MM.1S (cell line): ENCODE results near the gene CELF4.

Source experiments
- DNase-seq: peaks from one replicate; pipeline ENCODE4 v3.0.0-alpha.2; 2015
- H2AFZ ChIP-seq: fragments of 300-600 bp; sonication (generic); 2 replicates; pipeline ENCODE4 v1.6.0; 2016; ENCODE audit warnings: antibody characterized with exemption, low read length
- H3F3A ChIP-seq: fragments of 300-600 bp; sonication (generic); 2 replicates; pipeline ENCODE4 v1.6.1; 2016; ENCODE audit warnings: mild to moderate bottlenecking, antibody characterized with exemption, low read length, moderate library complexity, mixed read lengths; ENCODE audit not compliant: insufficient read depth
- H3K27ac ChIP-seq: fragments of 300-600 bp; sonication (generic); 2 replicates; pipeline ENCODE4 v1.5.1; 2016; ENCODE audit warnings: mild to moderate bottlenecking, low read length
- H3K27me3 ChIP-seq: fragments of 300-600 bp; sonication (generic); replicated peaks from 2 replicates; pipeline ENCODE4 v1.6.0; 2016; ENCODE audit warnings: low read length; ENCODE audit not compliant: insufficient read depth
- H3K36me3 ChIP-seq: fragments of 300-600 bp; sonication (generic); replicated peaks from 2 replicates; pipeline ENCODE4 v1.6.1; 2016; ENCODE audit warnings: mild to moderate bottlenecking, low read length, mixed read lengths; ENCODE audit not compliant: insufficient read depth
- H3K4me1 ChIP-seq: fragments of 300-600 bp; sonication (generic); 2 replicates; pipeline ENCODE4 v1.6.1; 2016; ENCODE audit warnings: low read length, mixed read lengths
- H3K4me2 ChIP-seq: fragments of 300-600 bp; sonication (generic); 2 replicates; pipeline ENCODE4 v1.6.0; 2016; ENCODE audit warnings: low read depth, low read length
- H3K4me3 ChIP-seq: fragments of 300-600 bp; sonication (generic); 2 replicates; pipeline ENCODE4 v1.5.1; 2016; ENCODE audit warnings: low read length, mixed read lengths
- H3K79me2 ChIP-seq: fragments of 300-600 bp; sonication (generic); 2 replicates; pipeline ENCODE4 v1.6.1; 2016; ENCODE audit warnings: mixed run types, low read length, mixed read lengths
- H3K9ac ChIP-seq: fragments of 300-600 bp; sonication (generic); 2 replicates; pipeline ENCODE4 v1.6.1; 2016; ENCODE audit warnings: low read length, mixed read lengths
- H3K9me2 ChIP-seq: fragments of 300-600 bp; sonication (generic); replicated peaks from 2 replicates; pipeline ENCODE4 v1.6.1; 2016; ENCODE audit warnings: mild to moderate bottlenecking, low read length, mixed read lengths; ENCODE audit not compliant: insufficient read depth
- H3K9me3 ChIP-seq: fragments of 300-600 bp; sonication (generic); replicated peaks from 2 replicates; pipeline ENCODE4 v1.6.1; 2016; ENCODE audit warnings: mild to moderate bottlenecking, low read length, mixed read lengths; ENCODE audit not compliant: insufficient read depth
- H4K20me1 ChIP-seq: fragments of 300-600 bp; sonication (generic); 2 replicates; pipeline ENCODE4 v1.6.1; 2016; ENCODE audit warnings: mild to moderate bottlenecking, low read length, moderate library complexity, mixed read lengths; ENCODE audit not compliant: insufficient read depth
- EZH2 ChIP-seq: fragments of 300-600 bp; sonication (generic); optimal IDR thresholded peaks from 2 replicates; pipeline ENCODE3; 2017; ENCODE audit warnings: low read depth, mild to moderate bottlenecking, antibody characterized with exemption, low read length, mixed read lengths
- EZH2phosphoT487 ChIP-seq: fragments of 300-600 bp; sonication (generic); IDR thresholded peaks from 2 replicates; pipeline ENCODE4 v1.6.1; 2018; ENCODE audit warnings: antibody characterized with exemption, low read length
- TF ChIP-seq, protein P1 (sequence below): fragments of 300-600 bp; sonication (generic); IDR thresholded peaks from 2 replicates; pipeline ENCODE4 v1.5.1; 2016; ENCODE audit warnings: antibody characterized with exemption, low read length, mixed read lengths

CELF4 gene

DNA sequence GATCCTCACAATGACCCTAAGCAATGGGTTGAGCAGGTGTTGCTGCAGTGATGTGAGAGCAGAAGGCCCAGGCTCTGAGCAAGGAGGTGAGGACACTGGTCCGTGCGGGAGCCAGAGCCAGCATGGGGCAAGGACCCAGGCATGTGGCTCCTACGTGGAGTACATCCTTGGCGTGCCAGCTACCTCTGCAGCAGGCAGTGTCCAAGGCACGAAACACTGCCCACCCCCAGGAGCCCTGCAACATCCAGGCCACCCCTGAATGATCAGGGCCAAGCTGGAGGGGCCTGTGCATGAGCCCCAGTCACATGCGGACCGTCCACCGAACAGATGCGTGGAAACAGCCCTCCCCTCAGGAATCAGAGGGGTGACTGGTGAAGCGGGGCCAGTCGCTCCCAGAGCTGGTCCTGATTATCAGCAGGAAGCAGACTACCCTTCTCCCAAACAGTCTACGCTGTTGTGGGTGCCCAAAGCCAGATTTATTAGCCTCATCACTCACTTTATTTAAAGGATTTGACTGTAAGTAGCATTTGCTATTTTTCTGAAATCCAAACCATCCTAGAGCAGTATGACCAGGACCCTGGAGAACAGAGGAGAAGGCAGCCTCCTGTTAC lies 16.8 kb downstream of the CELF4 start:
- DNase-seq = no peak
- Histone ChIP-seq H2AFZ (no peak overlapping the region), H3K4me1 (no peaks in the 10 kb centered on the region), H3K9ac (no peak overlapping the region), H3F3A (no peaks in the 10 kb centered on the region), H3K27ac (no peak overlapping the region), H3K9me3 (no peaks in the 10 kb centered on the region), H3K27me3 (no peaks in the 10 kb centered on the region), H3K79me2 (no peaks in the 10 kb centered on the region), H3K9me2 (no peaks in the 10 kb centered on the region), H3K36me3 (no peaks in the 10 kb centered on the region), H3K4me3 (no peak overlapping the region), H3K4me2 (no peak overlapping the region), H4K20me1 (no peaks in the 10 kb centered on the region)
- TF ChIP-seq, protein P1, sequence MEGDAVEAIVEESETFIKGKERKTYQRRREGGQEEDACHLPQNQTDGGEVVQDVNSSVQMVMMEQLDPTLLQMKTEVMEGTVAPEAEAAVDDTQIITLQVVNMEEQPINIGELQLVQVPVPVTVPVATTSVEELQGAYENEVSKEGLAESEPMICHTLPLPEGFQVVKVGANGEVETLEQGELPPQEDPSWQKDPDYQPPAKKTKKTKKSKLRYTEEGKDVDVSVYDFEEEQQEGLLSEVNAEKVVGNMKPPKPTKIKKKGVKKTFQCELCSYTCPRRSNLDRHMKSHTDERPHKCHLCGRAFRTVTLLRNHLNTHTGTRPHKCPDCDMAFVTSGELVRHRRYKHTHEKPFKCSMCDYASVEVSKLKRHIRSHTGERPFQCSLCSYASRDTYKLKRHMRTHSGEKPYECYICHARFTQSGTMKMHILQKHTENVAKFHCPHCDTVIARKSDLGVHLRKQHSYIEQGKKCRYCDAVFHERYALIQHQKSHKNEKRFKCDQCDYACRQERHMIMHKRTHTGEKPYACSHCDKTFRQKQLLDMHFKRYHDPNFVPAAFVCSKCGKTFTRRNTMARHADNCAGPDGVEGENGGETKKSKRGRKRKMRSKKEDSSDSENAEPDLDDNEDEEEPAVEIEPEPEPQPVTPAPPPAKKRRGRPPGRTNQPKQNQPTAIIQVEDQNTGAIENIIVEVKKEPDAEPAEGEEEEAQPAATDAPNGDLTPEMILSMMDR = no peak
- TF ChIP-seq EZH2phosphoT487 = no peak
- TF ChIP-seq EZH2 = no peak

DNA sequence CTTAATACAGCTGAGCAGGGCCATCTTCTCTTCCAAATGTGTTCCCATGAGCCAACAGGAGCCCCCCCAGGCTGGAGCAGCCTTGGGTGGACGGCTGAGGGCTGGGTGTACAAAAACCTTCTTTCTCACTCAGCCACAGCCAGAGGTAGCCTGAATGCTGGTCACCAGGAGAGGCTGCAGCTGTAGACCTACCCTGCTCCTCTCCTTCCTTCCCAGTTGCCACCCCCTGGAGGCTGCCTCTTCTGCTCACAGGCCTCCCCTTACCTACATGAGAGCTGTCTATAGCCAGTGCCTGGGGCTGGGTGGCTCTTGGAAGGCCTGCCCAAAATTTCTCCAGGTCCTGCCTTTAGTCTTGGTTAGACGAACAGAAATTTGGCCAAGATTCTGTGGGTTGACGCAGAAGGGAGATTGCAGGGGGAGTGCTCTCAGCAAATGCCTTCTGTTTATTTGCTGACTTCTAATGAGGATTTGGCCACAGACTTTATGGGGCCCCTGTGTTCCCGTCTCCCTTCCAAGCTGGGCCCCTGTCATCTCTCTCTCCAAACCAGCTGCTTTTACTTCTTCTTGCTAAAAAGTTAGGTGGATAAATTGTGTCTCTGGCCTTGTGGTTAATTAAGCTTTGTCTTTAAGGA lies 18.3 kb downstream of the CELF4 start:
- Histone ChIP-seq H3K9ac (no peak overlapping the region), H3K27me3 (no peaks in the 10 kb centered on the region)

DNA sequence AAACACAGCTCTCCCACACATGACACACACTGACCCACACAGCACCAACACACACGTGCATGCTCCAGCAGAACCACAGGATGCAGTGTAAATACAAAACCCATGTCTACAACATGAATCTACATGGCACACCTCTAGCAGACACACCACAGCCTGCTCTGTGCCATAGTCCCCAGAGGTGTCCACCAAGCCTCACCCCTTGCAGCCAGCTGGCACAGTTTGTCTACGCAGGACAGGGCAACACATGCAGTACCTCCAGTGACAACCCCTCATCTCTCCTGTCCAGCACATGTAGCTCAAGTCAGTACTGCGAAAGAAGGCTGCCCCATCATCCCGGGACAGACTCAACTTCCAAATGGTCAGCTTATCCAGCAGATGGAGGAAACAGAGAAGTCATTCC lies 18.9 kb downstream of the CELF4 start:
- no peak overlapping the region for H3K9ac ChIP-seq
- H3K79me2 ChIP-seq = no peaks in the 10 kb centered on the region
- H3K4me2 ChIP-seq = no peak overlapping the region
- H3K9me2 ChIP-seq = no peaks in the 10 kb centered on the region
- H3K27me3 ChIP-seq = no peaks in the 10 kb centered on the region
- no peak for DNase-seq
- no peaks in the 10 kb centered on the region for H3F3A ChIP-seq
- TF ChIP-seq, protein P1 = no peak
- TF ChIP-seq EZH2 (no peak), EZH2phosphoT487 (no peak)
- H3K27ac ChIP-seq = no peak overlapping the region
- H3K4me1 ChIP-seq = no peaks in the 10 kb centered on the region
- H4K20me1 ChIP-seq = no peaks in the 10 kb centered on the region
- no peak overlapping the region for H2AFZ ChIP-seq
- H3K9me3 ChIP-seq = no peaks in the 10 kb centered on the region
- no peak overlapping the region for H3K4me3 ChIP-seq
- no peaks in the 10 kb centered on the region for H3K36me3 ChIP-seq

More for the DNA sequence above, 18.3 kb downstream of the CELF4 start:
- Histone ChIP-seq H3K9me3 (no peaks in the 10 kb centered on the region), H4K20me1 (no peaks in the 10 kb centered on the region), H3K27ac (no peak overlapping the region), H3K79me2 (no peaks in the 10 kb centered on the region), H3K36me3 (no peaks in the 10 kb centered on the region), H2AFZ (no peak overlapping the region), H3K4me1 (no peaks in the 10 kb centered on the region), H3K4me3 (no peak overlapping the region), H3F3A (no peaks in the 10 kb centered on the region), H3K9me2 (no peaks in the 10 kb centered on the region), H3K4me2 (no peak overlapping the region)
- no peak for DNase-seq
- TF ChIP-seq, protein P1 = no peak
- TF ChIP-seq EZH2phosphoT487 (no peak), EZH2 (no peak)
